GM23338 (cell line): ENCODE data around the gene ERMARD.

Source experiments
- CREB1 ChIP-seq: fragments of 250-450 bp; sonication (Bioruptor Pico); IDR thresholded peaks from 2 replicates; pipeline ENCODE4 v1.5.0; 2020; ENCODE audit warnings: low read depth, mild to moderate bottlenecking, moderate library complexity
- CTCF ChIP-seq, 2 experiments: fragments of 200-600 bp in 1 of 2; sonication (generic) in 1 of 2; conservative IDR thresholded peaks; 2 replicates each; pipeline versions ENCODE4 v1.5.1 to v1.6.1; 2016 to 2017; ENCODE audit warnings: antibody characterized with exemption in 2 of 2, low read depth in 2 of 2, mild to moderate bottlenecking in 2 of 2, moderate library complexity in 1 of 2
- ETS1 ChIP-seq: IDR thresholded peaks from 2 replicates; pipeline ENCODE4 v1.6.1; 2016; ENCODE audit warnings: antibody characterized with exemption
- EZH2 ChIP-seq: fragments of 200-600 bp; sonication (generic); IDR thresholded peaks from one replicate; pipeline ENCODE4 v1.8.0; 2017; ENCODE audit warnings: antibody characterized with exemption, mild to moderate bottlenecking, low read depth; ENCODE audit not compliant: unreplicated experiment
- EZH2phosphoT487 ChIP-seq: fragments of 200-600 bp; sonication (generic); IDR thresholded peaks from one replicate; pipeline ENCODE4 v1.8.1; 2018; ENCODE audit warnings: antibody characterized with exemption; ENCODE audit not compliant: unreplicated experiment
- JUNB ChIP-seq: IDR thresholded peaks from one replicate; pipeline ENCODE4 v1.6.1; 2016; ENCODE audit warnings: antibody characterized with exemption; ENCODE audit not compliant: unreplicated experiment
- NANOG ChIP-seq: IDR thresholded peaks from 2 replicates; pipeline ENCODE4 v1.6.1; 2016; ENCODE audit warnings: antibody characterized with exemption, borderline replicate concordance
- POLR2AphosphoS5 ChIP-seq: IDR thresholded peaks from 2 replicates; pipeline ENCODE4 v1.6.1; 2016; ENCODE audit warnings: antibody characterized with exemption, low read depth
- REST ChIP-seq: IDR thresholded peaks from one replicate; pipeline ENCODE4 v1.6.1; 2018; ENCODE audit warnings: antibody characterized with exemption; ENCODE audit not compliant: unreplicated experiment
- STAT1 ChIP-seq: IDR thresholded peaks from one replicate; pipeline ENCODE4 v1.6.1; 2016; ENCODE audit warnings: antibody characterized with exemption; ENCODE audit not compliant: unreplicated experiment
- ZNF114 ChIP-seq: fragments of 250-450 bp; sonication (Bioruptor Pico); IDR thresholded peaks from 2 replicates; pipeline ENCODE4 v1.5.0; 2020; ENCODE audit warnings: mild to moderate bottlenecking, moderate library complexity
- ZNF331 ChIP-seq: fragments of 250-450 bp; sonication (Bioruptor Pico); IDR thresholded peaks from 2 replicates; pipeline ENCODE4 v1.5.0; 2020; ENCODE audit warnings: low read depth, mild to moderate bottlenecking, moderate library complexity

- TF ChIP-seq CTCF (conservative IDR thresholded peaks at IDR 0.05; ENCODE audit: low read depth in 2 of 2), result no peak
- no peak for TF ChIP-seq REST
- no peak for TF ChIP-seq EZH2
- TF ChIP-seq POLR2AphosphoS5, result no peak
- TF ChIP-seq EZH2phosphoT487, result no peak
- no peak for TF ChIP-seq CREB1 (CRISPR knock-in tag)
- no peak for TF ChIP-seq ZNF114 (CRISPR knock-in tag)
- TF ChIP-seq ZNF331 (CRISPR knock-in tag), result no peak
- TF ChIP-seq ETS1, result no peak
- no peak for TF ChIP-seq NANOG
- no peak for TF ChIP-seq JUNB
- no peak for TF ChIP-seq STAT1
Measured at GRCh38 chr6:169780571-169781091, 29.2 kb downstream of the ERMARD start.
